Skin epidermis (tissue), 12 donors: Measurements from ENCODE around the gene BTBD16.

ENCODE experiments used
- H3K27ac ChIP-seq, 21 experiments: fragments of 200-600 bp; sonication (generic) in 11 of 21; one replicate each; pipeline ENCODE4 v1.5.0; 2020; ENCODE audit warnings: mild to moderate bottlenecking in 3 of 21, inconsistent platforms in 2 of 21, moderate library complexity in 2 of 21
- H3K4me3 ChIP-seq, 7 experiments: fragments of 200-600 bp; sonication (generic) in 2 of 7; one replicate each; pipeline ENCODE4 v1.5.0; 2020; ENCODE audit warnings: inconsistent platforms in 2 of 7, mild to moderate bottlenecking in 2 of 7, moderate library complexity in 1 of 7

BTBD16 gene

DNA sequence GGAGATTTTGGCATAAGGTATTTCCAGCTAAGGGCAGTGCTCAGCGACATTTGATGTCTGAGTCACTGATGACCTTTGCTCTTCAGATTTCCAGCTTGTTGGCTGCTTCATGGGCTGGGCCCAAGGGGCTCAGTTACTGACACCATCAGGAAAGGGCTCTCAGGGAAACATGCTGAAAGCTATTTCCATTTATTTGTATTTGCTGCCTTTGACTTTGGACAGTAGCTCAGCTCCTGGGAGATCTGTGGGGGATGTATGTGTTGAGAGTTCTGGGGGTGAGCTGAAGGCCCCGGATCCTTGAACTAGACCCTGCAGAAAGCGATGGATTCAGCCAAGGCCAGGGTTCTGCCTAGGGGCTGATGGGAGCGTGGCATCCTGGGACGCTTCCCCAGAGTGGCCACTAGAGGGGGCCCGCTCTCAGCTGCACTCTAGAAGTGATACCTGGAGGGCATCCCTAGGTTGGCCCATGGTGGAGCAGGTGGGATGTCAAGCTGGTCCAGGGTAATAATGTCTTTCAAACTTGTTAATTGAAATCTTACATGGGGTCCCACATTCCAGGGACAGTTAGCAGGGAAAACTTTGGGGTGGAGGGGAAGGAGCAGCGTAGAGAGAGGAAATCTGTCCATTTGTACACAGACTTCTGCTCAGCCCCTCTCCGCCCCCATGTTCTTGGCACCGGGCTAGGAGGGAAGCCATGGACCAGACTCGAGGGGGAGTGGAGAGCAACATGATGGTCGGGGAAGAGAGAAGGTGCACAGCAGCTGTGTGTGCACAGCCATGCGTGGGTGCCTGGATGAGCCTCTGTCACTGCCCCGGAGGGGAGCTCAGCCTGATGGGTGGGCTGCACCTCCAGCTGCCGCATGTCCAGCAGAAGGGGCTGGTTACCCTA, 3.0 kb upstream of the BTBD16 start:
- Histone ChIP-seq H3K27ac (no peak overlapping the region), H3K4me3 (no peak overlapping the region)

DNA sequence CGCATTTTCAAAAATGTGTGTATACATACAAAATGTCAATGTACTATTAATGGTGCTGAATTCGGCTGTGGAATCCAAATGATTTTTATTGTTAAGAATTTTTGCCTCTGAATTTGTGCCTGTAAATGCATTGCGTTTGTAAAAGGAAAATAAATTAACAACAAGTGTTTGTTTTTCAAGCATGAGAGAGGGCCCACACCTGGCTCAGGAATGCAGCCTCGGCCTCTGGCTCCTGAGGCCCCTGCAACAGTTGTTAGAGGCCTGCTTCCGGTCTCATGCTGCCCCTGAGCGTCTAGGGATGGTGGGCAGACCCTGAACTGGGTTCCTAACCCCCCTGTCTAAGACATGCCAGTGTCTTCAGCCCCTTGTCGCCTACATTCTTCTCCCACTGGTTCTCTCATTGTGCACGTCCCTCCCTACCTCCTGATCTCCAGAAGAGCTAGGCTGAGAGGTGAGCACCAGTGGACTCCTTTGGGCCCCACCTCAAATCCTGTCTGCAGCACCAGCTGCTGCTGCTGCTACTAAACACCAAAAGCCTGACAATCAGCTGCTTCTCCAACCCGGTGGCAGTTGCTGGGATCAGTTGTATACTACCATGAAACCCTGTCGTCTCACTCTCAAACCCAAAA, 1.9 kb upstream of the BTBD16 start:
- Histone ChIP-seq H3K4me3 (no peak overlapping the region), H3K27ac (no peak overlapping the region)

DNA sequence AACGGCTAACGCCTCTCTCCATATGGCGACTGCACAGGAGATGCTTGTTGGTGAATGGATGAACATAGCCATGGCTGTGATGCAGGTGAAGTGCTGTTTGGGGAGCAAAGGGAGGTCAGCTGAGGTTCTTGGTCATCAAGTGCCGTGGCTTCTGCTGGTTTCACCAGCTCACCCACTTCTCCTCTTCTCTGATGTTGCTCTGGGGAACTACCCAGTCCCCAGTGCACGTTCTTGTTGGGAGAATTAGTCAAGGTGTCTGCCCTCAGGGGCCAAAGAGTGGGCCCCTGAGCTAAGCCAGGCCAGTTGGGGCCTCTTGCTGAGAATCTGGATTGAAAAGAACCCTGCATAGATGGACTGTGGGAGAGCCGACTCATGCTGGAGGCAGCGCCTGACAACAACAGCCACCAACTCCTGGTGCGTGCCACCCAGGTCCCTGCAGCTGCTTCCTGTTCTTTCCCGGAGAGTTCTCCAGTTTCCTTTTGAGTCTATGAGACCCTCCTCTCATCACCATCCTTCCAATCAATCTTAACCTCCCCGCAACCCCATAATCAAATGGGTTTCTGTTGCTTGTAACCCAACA, 3.0 kb downstream of the BTBD16 start:
- H3K4me3 ChIP-seq, result no peak overlapping the region
- H3K27ac ChIP-seq, result no peak overlapping the region

DNA sequence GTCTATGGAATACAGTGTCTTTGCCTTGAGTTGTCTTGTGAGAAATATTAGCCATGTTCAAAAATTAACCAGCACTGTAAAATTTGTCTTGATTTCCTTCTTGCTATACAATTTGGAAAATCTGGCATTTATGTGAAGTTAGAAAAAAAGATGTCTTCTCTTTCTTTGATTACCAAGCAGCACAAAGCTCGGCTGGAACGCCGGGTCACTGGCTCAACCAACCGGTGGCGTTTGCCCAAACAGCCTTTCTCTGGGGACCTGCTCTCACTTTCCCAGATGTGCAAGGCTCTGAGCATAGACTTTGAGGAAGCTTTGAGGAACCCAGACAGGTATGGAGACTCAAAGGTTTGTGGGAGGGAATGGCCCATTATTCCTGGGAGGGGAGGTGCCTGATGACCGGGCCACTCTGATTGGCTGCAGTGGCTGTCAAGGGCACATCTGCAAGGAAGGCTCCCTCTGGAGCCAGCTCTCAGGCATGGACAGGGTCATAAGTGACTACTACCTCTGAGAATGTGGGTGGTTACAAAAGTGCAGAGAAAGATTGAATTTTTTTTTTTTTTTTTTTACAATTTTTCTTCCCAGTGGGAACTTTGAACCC, 5.6 kb downstream of the BTBD16 start:
- H3K27ac ChIP-seq, result no peak overlapping the region
- H3K4me3 ChIP-seq, result no peak overlapping the region

DNA sequence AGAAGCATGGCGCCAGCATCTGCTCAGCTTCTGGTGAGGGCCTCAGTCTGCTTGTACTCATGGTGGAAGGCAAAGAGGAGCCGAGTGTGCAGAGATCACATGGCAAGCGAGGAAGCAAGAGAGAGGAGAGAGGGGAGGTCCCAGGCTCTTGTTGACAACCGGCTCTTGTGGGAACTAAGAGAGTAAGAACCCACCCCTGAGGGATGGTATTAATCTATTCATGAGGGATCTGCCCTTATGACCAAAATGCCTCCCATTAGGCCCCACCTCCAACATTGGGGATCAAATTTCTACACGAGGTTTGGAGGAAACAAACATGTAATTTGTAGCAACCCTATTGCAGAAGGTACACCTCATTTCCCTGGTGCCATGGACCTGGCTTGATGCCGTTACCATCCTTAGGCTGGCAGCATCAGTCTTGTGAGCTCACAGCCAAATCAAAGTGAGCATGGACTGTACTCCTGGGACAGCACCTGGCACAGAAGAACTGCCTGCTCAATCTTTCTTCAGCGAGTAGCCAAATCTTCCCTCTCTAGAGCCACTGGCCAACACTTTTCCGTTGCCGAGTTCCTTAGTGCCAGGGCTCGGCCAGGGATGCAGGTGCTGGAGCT, 6.5 kb downstream of the BTBD16 start:
- no peak overlapping the region for H3K4me3 ChIP-seq
- no peak overlapping the region for H3K27ac ChIP-seq

DNA sequence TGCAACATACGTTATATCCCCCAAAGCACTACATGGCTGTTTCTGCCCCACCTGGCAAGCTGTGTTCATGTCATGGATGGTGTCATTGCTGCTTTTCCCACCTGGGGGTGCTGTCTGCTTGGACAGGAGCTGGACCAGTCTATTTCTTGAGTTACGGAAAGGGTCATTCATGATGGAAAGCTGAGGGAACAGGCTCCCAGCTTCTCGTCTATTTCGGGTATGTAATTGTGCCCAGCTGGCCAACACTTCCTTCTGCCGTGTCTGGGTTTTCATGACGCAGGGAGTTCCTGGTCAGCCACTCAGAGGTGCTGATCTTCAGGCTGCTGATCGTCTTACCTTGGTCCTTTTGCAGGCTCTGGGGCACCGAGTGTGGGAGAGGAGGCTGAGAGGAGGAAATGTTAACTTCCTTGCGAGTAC, 8.6 kb downstream of the BTBD16 start:
- Histone ChIP-seq H3K27ac (no peak overlapping the region), H3K4me3 (no peak overlapping the region)

DNA sequence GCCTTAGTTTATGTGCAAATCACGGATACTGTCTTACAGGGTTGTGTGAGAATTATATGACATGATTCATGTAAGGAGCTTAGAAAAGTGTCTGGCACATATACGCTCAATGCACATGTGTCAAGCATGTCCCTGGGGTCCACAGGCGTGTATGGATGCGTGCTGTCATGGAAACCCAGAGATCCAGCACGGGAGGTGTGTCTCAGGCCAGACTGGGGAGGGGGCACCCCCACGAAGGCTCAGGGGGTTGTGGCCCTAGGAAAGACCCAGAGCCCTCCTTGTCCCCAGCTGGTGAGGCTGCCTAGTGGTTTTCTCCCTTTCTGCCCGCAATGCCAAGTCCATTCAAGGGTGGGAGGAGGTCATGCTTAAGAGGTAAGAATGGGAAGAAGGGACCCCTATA, 9.1 kb downstream of the BTBD16 start:
- no peak overlapping the region for H3K27ac ChIP-seq
- no peak overlapping the region for H3K4me3 ChIP-seq

DNA sequence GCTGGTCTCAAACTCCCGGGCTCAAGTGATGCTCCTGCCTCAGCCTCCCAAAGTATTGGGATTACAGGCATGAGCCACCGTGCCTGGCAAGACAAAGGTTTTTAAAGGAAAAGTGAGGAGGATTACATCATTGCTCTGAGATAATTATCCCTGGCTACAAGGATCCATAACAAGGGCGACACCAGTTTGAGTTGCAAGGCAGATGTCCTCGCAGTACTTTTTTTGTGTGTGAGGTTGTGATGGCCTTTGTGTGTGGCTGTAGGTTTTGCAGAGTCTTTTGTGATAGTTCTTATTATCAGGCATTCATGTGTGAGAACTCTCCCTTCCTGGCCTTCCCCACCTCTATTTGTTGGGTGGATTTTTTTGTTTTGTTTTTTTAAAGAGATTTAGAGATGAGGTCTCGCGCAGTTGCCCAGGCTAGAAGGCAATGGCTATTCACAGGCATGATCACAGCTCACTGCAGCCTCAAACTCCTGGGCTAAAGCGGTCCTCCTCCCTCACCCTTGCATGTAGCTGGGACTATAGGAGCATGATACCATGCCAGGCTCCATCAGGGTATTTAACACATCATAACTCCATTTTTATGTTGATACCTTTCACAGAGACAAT, 10.0 kb downstream of the BTBD16 start:
- no peak overlapping the region for H3K4me3 ChIP-seq
- no peak overlapping the region for H3K27ac ChIP-seq

DNA sequence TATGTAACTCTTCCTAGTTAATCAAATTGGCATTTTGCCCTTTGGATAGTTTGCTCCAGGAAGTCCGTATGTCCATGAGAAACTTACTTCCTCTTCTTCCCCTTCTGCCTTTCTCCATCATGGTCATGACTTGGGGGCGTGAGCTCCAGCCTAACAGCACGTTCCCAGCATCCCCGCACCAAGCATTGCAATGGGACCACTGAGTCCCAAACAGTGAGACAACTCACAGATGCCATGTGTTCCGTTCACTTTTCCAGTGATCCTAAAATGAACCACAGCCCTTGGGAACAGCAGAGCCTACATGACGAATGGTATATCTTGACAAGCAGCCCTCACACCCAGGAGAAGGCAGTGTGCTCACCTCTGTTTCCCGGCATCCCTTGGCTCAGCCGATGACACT, 10.7 kb downstream of the BTBD16 start:
- Histone ChIP-seq H3K27ac (no peak overlapping the region), H3K4me3 (no peak overlapping the region)

DNA sequence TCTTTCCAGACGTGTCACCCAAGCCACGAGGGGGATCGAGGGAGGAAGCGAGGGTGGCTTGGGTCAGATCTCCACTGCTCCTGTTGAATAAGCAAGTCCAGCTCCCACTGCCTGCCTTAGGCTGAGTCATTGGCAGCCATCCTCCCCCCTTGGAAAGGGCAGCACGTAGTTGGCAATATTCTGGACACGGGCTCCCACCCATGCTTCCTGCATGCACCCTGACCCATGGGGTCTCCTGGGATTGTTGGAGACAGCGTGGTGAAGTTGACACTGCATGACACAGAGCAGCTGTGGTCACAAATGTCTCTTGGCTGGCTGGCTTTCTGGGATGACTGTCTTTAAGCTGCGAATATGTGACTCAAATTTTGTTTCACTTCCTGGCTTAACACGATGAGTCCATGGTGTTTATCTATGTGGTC, 11.2 kb downstream of the BTBD16 start:
- H3K4me3 ChIP-seq, result no peak overlapping the region
- H3K27ac ChIP-seq, result no peak overlapping the region

DNA sequence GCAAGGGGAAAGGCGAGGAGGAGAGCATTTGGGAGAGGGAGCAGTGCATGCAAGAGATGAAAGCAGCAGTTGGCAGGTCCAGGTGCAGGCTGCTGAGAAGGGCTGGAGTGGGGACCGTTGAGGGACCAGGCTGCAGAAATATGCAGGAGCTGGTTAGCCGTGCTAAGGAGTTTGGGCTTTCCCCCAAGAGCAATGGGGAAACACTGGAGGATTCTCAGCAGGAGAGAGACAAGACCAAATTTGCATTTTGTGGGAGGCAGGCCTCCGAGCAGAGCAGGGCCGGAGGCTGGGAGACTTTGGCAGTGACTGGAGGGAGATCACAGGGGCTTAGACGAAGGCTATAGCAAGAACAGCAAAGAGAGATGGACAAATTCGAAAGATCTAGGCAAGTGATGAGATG, 11.8 kb downstream of the BTBD16 start:
- Histone ChIP-seq H3K27ac (no peak overlapping the region), H3K4me3 (no peak overlapping the region)

DNA sequence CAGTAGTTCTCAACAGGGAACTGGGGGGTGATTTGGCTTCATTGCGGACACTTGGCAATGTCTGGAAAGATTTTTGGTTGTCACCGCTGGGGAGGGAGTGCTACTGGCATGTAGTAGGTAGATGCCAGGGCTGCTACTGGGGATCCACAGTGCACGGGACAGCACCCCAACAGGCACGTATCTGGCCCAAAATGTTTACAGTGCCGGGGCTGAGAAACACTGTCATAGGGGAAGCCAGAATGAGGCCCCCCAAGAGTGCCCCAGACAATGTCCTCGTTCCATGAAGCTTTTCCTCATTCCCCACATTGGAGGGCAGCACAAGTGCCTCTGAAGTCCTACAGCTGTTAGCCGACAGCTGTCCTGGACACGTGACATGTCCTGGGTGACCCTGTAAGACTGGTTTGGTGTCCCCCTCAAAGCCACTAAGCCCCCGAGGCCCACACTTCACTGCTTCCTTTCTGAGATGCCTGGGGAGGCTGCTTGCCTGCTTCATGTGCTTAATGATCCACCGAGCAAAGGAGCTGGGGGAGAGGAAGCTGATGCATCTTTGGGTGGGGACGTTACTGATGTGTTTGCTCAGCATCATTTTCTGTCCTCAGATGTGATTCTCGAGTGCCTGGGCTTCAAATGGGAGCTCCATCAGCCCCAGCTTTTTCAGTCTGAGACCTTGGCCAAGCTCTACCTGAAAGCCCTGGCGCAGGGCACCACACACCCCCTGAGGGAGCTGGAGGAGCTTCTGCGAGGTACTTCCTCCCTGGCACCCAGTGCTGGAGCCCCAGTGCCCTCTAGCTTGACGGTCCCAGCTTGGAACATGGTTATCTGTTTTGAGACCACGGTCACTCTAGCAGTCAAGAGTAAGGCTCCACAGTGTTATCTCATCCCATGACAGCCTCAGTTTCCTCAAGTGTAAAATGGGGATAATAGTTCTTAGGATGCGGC, 14.7 kb downstream of the BTBD16 start:
- H3K27ac ChIP-seq, result no peak overlapping the region
- no peak overlapping the region for H3K4me3 ChIP-seq

DNA sequence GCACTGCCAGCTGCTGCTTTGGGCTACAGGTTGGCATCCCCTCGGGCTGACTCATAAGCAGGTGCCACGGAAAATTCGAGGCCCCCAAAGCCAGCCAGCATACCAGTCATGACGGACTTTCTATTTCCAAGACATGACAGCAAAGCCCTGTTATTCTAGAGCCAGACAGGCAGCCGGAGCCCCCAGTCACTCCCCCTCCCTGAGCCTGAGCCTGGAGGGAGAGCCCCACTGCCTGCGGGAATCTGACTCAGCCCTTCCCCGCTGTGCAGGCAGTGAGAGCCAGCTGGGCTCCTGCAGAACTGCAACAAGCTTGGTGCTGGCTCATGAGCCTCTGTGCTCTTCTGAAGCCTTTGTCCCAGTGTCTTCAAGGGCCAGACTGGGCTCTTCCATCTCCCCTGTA, 15.8 kb downstream of the BTBD16 start:
- Histone ChIP-seq H3K4me3 (no peak overlapping the region), H3K27ac (peak overlapping the region in 3 of 21 experiments; percentile 14 to 53 (median 31))

DNA sequence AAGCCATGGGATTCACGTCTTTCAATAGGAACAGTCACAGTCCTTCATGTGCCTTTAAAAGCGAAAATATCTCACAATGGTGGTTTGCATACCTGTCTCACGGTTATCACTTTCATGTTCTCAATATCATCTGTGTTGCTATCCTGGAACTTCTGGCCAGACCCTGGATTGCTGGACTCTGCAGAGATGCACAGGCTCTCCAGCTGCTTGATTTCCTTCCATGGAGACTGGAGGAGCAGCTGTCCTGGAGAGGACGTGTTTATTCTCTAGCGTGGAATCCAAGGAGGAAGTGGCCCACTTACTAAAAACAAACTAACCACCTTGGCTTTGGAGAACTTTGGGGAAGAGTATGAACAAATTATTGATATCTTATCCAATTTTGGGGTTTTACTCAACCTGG, 16.5 kb downstream of the BTBD16 start:
- Histone ChIP-seq H3K4me3 (no peak overlapping the region), H3K27ac (no peak overlapping the region)

DNA sequence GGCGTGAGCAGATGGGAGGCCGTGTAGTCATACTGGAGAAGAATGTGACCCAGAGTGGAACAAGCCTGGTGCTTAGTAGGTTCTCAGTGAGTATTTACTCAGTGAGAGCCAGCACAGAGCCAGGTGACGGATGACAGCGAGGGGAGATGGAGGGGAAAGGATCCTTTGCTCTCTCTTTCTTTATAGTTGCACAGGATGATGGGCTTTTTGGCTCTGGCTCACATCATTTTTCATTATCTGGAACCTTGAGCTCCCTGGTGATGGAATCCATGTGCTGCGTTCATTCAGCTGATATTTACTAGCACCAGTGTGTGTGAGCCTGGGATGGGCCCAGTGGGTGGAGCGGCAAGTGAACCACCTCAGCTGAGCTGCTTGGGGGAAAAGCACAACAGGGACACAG, 17.2 kb downstream of the BTBD16 start:
- H3K27ac ChIP-seq, result no peak overlapping the region
- H3K4me3 ChIP-seq, result no peak overlapping the region

DNA sequence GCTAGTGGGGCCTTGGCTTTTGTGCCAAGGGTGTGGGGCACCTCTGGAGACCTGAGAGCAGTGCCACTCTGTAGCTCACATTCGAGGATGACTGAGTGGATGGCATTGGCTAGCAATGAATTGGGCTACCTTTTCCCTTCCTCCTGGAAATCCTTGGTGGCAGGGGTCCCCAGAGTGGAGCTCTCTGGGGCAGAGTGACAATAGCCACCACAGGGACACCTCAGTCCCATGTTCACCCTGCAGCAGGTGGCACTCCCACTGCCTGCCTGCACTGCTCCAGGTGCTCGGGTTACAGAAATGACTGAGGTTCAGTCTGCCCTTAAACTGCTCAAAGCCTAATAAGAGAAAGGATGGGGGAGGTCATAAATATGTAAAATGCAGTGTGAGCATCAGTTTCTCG, 17.8 kb downstream of the BTBD16 start:
- H3K4me3 ChIP-seq, result no peak overlapping the region
- no peak overlapping the region for H3K27ac ChIP-seq

DNA sequence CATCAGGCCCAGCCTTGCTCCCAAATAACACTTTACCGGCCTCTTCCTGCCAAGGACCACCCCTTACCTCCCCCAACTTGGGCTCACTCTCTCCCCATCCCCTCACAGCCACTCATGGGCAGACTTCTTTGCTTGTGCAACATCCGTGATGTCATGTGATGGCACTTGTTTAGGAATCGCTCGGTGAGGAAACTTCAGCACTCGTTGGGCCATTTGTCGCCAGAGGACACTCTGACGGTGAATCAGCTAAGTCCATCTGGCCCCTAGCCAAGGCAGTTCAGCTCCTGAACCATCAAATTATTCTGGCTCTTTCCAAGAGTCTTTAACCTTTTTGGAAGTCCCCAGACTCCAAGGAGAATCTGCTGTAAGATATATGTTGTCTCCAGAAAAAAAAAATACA, 19.2 kb downstream of the BTBD16 start:
- Histone ChIP-seq H3K27ac (peak overlapping the region in 5 of 21 experiments; percentile 12 to 70 (median 39)), H3K4me3 (no peak overlapping the region)

DNA sequence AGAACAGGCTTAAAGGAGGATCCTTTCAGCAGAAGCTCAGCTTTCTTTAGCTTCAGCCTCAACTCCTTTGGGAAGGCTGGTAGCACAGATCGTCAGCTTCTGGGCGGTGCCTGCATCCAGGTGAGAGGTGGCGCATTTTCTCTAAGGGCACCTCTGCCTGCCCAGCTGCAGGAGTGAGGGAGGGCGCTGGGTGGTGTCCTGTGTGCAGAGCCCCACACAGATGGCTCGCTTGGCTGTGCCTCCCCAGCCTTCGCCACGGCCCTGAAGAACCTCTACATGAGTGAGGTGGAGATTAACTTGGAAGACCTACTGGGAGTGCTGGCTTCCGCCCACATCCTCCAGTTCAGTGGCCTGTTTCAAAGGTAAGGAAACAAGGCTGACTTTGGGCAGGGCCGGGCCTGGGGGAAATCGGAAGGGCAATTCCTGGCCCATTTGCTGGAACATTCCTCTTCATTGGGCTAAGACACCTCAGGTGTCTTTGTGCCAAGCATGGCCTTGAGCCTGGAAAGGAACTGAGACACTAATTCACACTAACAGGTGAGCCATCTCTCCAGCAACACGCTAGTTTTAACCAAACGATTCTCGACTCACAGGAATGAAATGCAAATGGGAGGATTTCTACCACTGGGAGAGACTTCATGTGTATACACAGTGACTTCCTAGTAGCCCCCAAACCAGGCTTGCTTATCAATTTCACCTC, 19.9 kb downstream of the BTBD16 start:
- H3K4me3 ChIP-seq, result no peak overlapping the region
- H3K27ac ChIP-seq, result peak overlapping the region in 9 of 21 experiments; percentile 12 to 70 (median 34)
